Stimulated activated CD8-positive, alpha-beta memory T cell treated with anti-CD3 and anti-CD28 coated beads, Interleukin-7, amount 100 ng/mL, for 1 hour (primary cell): ENCODE data around the gene NSMCE4A.
A peak's percentile ranks its signal among the peaks of the same experiment; 100 is the strongest.
"Not testable (repeated sequence)": the region's sequence is repeated elsewhere in the genome, so short reads cannot be mapped to it uniquely, and the experiment has no call there.

ENCODE experiments used
- DNase-seq, 2 donors: peaks; one replicate each; pipeline ENCODE4 v3.0.0-alpha.2; 2020; ENCODE audit warnings: low read depth in 2 of 2

The NSMCE4A gene

GRCh38 chr10:121974535-121975294, at the start of gene NSMCE4A:
Gene NSMCE4A (minus strand): TSS chr10:121975217. CDS start chr10:121975165, 52 bp downstream.
- peak; percentile 44 to 45 for DNase-seq

GRCh38 chr10:122023257-122023656, 48.2 kb upstream of the NSMCE4A start:
- not testable (repeated sequence) for DNase-seq

GRCh38 chr10:122022276-122022675, 47.3 kb upstream of the NSMCE4A start:
- DNase-seq = no peak

- DNase-seq = no peak
Measured at GRCh38 chr10:122021828-122022227, 46.8 kb upstream of the NSMCE4A start.

- DNase-seq = no peak
Measured at GRCh38 chr10:122021379-122021778, 46.4 kb upstream of the NSMCE4A start.

- DNase-seq = no peak
Measured at GRCh38 chr10:122020226-122020625, 45.2 kb upstream of the NSMCE4A start.

GRCh38 chr10:122019414-122019975, 44.5 kb upstream of the NSMCE4A start:
- no peak for DNase-seq

- no peak for DNase-seq
Measured at GRCh38 chr10:122018951-122019413, 44.0 kb upstream of the NSMCE4A start.

- no peak for DNase-seq
Measured at GRCh38 chr10:122018491-122018890, 43.5 kb upstream of the NSMCE4A start.

- not testable (repeated sequence) for DNase-seq
Measured at GRCh38 chr10:122017926-122018325, 42.9 kb upstream of the NSMCE4A start.

- DNase-seq = no peak
Measured at GRCh38 chr10:122014652-122015248, 39.7 kb upstream of the NSMCE4A start.

GRCh38 chr10:122013311-122013780, 38.3 kb upstream of the NSMCE4A start:
- no peak for DNase-seq

- DNase-seq = no peak
Measured at GRCh38 chr10:122012731-122013130, 37.7 kb upstream of the NSMCE4A start.

GRCh38 chr10:122010405-122011050, 35.5 kb upstream of the NSMCE4A start:
- DNase-seq = no peak

- no peak for DNase-seq
Measured at GRCh38 chr10:122007415-122007814, 32.4 kb upstream of the NSMCE4A start.

- no peak for DNase-seq
Measured at GRCh38 chr10:122001698-122002097, 26.7 kb upstream of the NSMCE4A start.

GRCh38 chr10:121999301-121999700, 24.3 kb upstream of the NSMCE4A start:
- DNase-seq = no peak

GRCh38 chr10:121998462-121998861, 23.4 kb upstream of the NSMCE4A start:
- DNase-seq = no peak

- no peak for DNase-seq
Measured at GRCh38 chr10:121994429-121994941, 19.5 kb upstream of the NSMCE4A start.

GRCh38 chr10:121991727-121992126, 16.7 kb upstream of the NSMCE4A start:
- DNase-seq = not testable (repeated sequence)

- DNase-seq = no peak
Measured at GRCh38 chr10:121990015-121990677, 15.1 kb upstream of the NSMCE4A start.
